ENCODE results near the gene RPTOR.

GRCh38 chr17:80760511-80760911, 215.9 kb downstream of the RPTOR start:
- no peak for TF ChIP-seq GATA3 (IDR thresholded peaks at IDR 0.05; ENCODE audit: low read depth, low read length)
- TF ChIP-seq GATA2 (IDR thresholded peaks at IDR 0.05; ENCODE audit: low read depth, low read length) = no peak
